Smooth muscle cell (in vitro differentiated cells): ENCODE data around the gene RBM47. TPM values are rescaled to one million over a fixed set of nuclear protein-coding genes. Genes with fewer than 3 reads are reported as not detected.
"Not testable (repeated sequence)": the region's sequence is repeated elsewhere in the genome, so short reads cannot be mapped to it uniquely, and the experiment has no call there.

Source experiments
- DNase-seq: peaks from one replicate; lab custom pipeline; 2025; ENCODE audit not compliant: unreplicated experiment; lab: John Stamatoyannopoulos, UW
- H2AFZ ChIP-seq: fragments of 200-600 bp; sonication (generic); 2 replicates; pipeline ENCODE4 v1.6.0; 2016; ENCODE audit warnings: antibody characterized with exemption, low read depth, mild to moderate bottlenecking
- H3F3A ChIP-seq: fragments of 200-600 bp; sonication (generic); 2 replicates; pipeline ENCODE4 v1.6.0; 2017; ENCODE audit warnings: antibody characterized with exemption, low read depth
- H3K27ac ChIP-seq: fragments of 200-600 bp; sonication (generic); 2 replicates; pipeline ENCODE4 v1.5.1; 2016; ENCODE audit warnings: low read depth, mild to moderate bottlenecking
- H3K27me3 ChIP-seq: fragments of 200-600 bp; sonication (generic); 2 replicates; pipeline ENCODE4 v1.6.1; 2016; ENCODE audit warnings: low read depth, mild to moderate bottlenecking
- H3K36me3 ChIP-seq: fragments of 200-600 bp; sonication (generic); 2 replicates; pipeline ENCODE4 v1.5.1; 2016; ENCODE audit warnings: low read depth
- H3K4me1 ChIP-seq: fragments of 200-600 bp; sonication (generic); 2 replicates; pipeline ENCODE4 v1.5.1; 2016; ENCODE audit warnings: low read depth
- H3K4me2 ChIP-seq: fragments of 200-600 bp; sonication (generic); 2 replicates; pipeline ENCODE4 v1.6.0; 2016; ENCODE audit warnings: mild to moderate bottlenecking
- H3K4me3 ChIP-seq: fragments of 200-600 bp; sonication (generic); 2 replicates; pipeline ENCODE4 v1.5.1; 2016; ENCODE audit warnings: mild to moderate bottlenecking
- H3K79me2 ChIP-seq: fragments of 200-600 bp; sonication (generic); 2 replicates; pipeline ENCODE4 v1.6.0; 2016; ENCODE audit warnings: low read depth, mild to moderate bottlenecking
- H3K9ac ChIP-seq: fragments of 200-600 bp; sonication (generic); 2 replicates; pipeline ENCODE4 v1.6.0; 2016; ENCODE audit warnings: low read depth
- H3K9me3 ChIP-seq: fragments of 200-600 bp; sonication (generic); replicated peaks from 2 replicates; pipeline ENCODE4 v1.5.1; 2016; ENCODE audit warnings: low read depth
- H4K20me1 ChIP-seq: fragments of 200-600 bp; sonication (generic); 2 replicates; pipeline ENCODE4 v1.6.0; 2016; ENCODE audit warnings: low read depth
- CTCF ChIP-seq: fragments of 200-600 bp; sonication (generic); IDR thresholded peaks from 2 replicates; pipeline ENCODE4 v1.5.1; 2017; ENCODE audit warnings: borderline replicate concordance, mild to moderate bottlenecking, antibody characterized with exemption; ENCODE audit not compliant: insufficient read depth, poor library complexity, severe bottlenecking
- WGBS: methylation state at CpG from one replicate; pipeline ENCODE4 v1.1.7; 2016; ENCODE audit warnings: low lambda C conversion rate; 5-methylcytosine and 5-hydroxymethylcytosine counted together
- polyA plus RNA-seq: library from polyadenylated mRNA; unstranded; fragments of >200 nt; fragmentation: Nextera tagmentation; extraction: Ambion mirVana; gene quantifications from 2 replicates; pipeline ENCODE4 v1.2.1, GENCODE V29; 2016
- total RNA-seq: library from RNA; depleted of rRNA; stranded (reverse); fragments of >200 nt; gene quantifications from 2 replicates; pipeline ENCODE4 v1.2.3, GENCODE V29; 2014

The RBM47 gene
- total and polyA plus RNA-seq, 2 experiments from 2014 or later, result 3.4 to 5.5 TPM

GRCh38 chr4:40564004-40564403 lies 65.7 kb downstream of the RBM47 start:
- Histone ChIP-seq H3K36me3 (no peaks in the 10 kb centered on the region), H3K4me2 (no peak overlapping the region), H3K9me3 (no peaks in the 10 kb centered on the region), H3F3A (peaks cover 5% of the 10 kb centered on the region), H3K9ac (no peak overlapping the region), H2AFZ (no peak overlapping the region), H3K79me2 (peaks cover 4% of the 10 kb centered on the region), H3K4me3 (no peak overlapping the region), H3K27me3 (no peaks in the 10 kb centered on the region), H3K27ac (no peak overlapping the region), H4K20me1 (no peaks in the 10 kb centered on the region), H3K4me1 (peaks cover 7% of the 10 kb centered on the region)
- TF ChIP-seq CTCF, result no peak
- 58% methylated on average over 3 of the region's 3 CpGs for WGBS
- DNase-seq, result no peak

GRCh38 chr4:40563401-40563800 lies 66.3 kb downstream of the RBM47 start:
- no peak overlapping the region for H3K4me3 ChIP-seq
- no peak overlapping the region for H3K9ac ChIP-seq
- peaks cover 4% of the 10 kb centered on the region for H3K79me2 ChIP-seq
- H3K4me1 ChIP-seq, result peaks cover 7% of the 10 kb centered on the region
- no peaks in the 10 kb centered on the region for H3K9me3 ChIP-seq
- no peak for DNase-seq
- no peak overlapping the region for H3K27ac ChIP-seq
- no peaks in the 10 kb centered on the region for H4K20me1 ChIP-seq
- no peak overlapping the region for H2AFZ ChIP-seq
- no peak overlapping the region for H3K4me2 ChIP-seq
- H3F3A ChIP-seq, result peaks cover 5% of the 10 kb centered on the region
- TF ChIP-seq CTCF, result no peak
- WGBS, result 91% methylated on average over 4 of the region's 4 CpGs
- no peaks in the 10 kb centered on the region for H3K36me3 ChIP-seq
- H3K27me3 ChIP-seq, result no peaks in the 10 kb centered on the region

- no peak overlapping the region for H3K27ac ChIP-seq
- no peak for TF ChIP-seq CTCF
These were observed 67.0 kb downstream of the RBM47 start for GRCh38 chr4:40562681-40563080.

GRCh38 chr4:40562208-40562607 lies 67.5 kb downstream of the RBM47 start:
- DNase-seq, result no peak
- 92% methylated on average over 3 of the region's 6 CpGs for WGBS
- H3K4me2 ChIP-seq, result no peak overlapping the region

More at GRCh38 chr4:40562681-40563080, 67.0 kb downstream of the RBM47 start:
- H3K36me3 ChIP-seq, result no peaks in the 10 kb centered on the region
- no peaks in the 10 kb centered on the region for H3K27me3 ChIP-seq
- H4K20me1 ChIP-seq, result no peaks in the 10 kb centered on the region
- no peaks in the 10 kb centered on the region for H3K9me3 ChIP-seq
- WGBS, result 76% methylated on average over 7 of the region's 7 CpGs
- DNase-seq, result no peak
- H3K4me3 ChIP-seq, result no peak overlapping the region
- peaks cover 7% of the 10 kb centered on the region for H3K4me1 ChIP-seq
- H3K9ac ChIP-seq, result no peak overlapping the region
- no peak overlapping the region for H2AFZ ChIP-seq
- H3F3A ChIP-seq, result peaks cover 5% of the 10 kb centered on the region
- H3K79me2 ChIP-seq, result peaks cover 4% of the 10 kb centered on the region
- H3K4me2 ChIP-seq, result no peak overlapping the region

GRCh38 chr4:40561543-40562177 lies 68.0 kb downstream of the RBM47 start:
- H3K4me2 ChIP-seq, H2AFZ ChIP-seq, H3K4me1 ChIP-seq, H3K27me3 ChIP-seq, H3K79me2 ChIP-seq, H3K36me3 ChIP-seq, H3K9ac ChIP-seq, H3F3A ChIP-seq, DNase-seq, H3K4me3 ChIP-seq, H4K20me1 ChIP-seq, H3K9me3 ChIP-seq, H3K27ac ChIP-seq: not testable (repeated sequence)
- 91% methylated on average over 7 of the region's 7 CpGs for WGBS

More at GRCh38 chr4:40562208-40562607, 67.5 kb downstream of the RBM47 start:
- TF ChIP-seq CTCF, result no peak
- Histone ChIP-seq H3K36me3 (no peaks in the 10 kb centered on the region), H3K27me3 (no peaks in the 10 kb centered on the region), H3K79me2 (peaks cover 4% of the 10 kb centered on the region), H3K9ac (no peak overlapping the region), H2AFZ (no peak overlapping the region), H3K27ac (no peak overlapping the region), H4K20me1 (no peaks in the 10 kb centered on the region), H3K4me1 (peaks cover 7% of the 10 kb centered on the region), H3K4me3 (no peak overlapping the region), H3K9me3 (no peaks in the 10 kb centered on the region), H3F3A (peaks cover 5% of the 10 kb centered on the region)
